ENCODE measurements around the gene ITGAL. TPM values are rescaled to one million over a fixed set of nuclear protein-coding genes. Genes with fewer than 3 reads are reported as not detected.

The ITGAL gene
- total RNA-seq, 2 donors from 2014 or later = not detected

DNA sequence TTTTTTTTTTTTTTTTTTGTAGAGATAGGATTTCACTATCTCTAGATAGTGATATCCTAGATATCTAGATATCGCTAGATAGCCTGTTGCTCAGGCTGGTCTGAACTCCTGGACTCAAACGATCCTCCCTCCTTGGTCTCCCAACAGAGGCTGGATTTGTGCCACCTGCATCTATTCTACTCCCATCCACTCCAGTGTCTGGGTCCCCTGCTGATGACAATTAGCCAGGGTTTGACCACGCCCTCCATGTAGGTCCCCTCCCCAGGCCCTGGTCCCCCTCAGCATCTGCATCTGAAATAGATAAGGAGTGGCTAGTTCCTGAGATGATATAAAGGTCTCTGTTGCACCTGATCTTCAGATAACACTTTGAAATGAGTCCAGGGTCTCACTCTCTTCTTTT, 96.7 kb downstream of the ITGAL start:
- H3K9ac ChIP-seq (ENCODE audit: extremely low read depth, low read length, poor library complexity, severe bottlenecking) = no peak overlapping the region
- H3K27me3 ChIP-seq (ENCODE audit: control insufficient read depth, insufficient read depth, low read length, poor library complexity, severe bottlenecking) = no peaks in the 10 kb centered on the region
- H3K4me3 Mint-ChIP-seq = no peak overlapping the region
- H3K27me3 Mint-ChIP-seq (ENCODE audit: insufficient read depth) = peaks cover 13% of the 10 kb centered on the region
- no peak for DNase-seq
- H3K27ac Mint-ChIP-seq = no peak overlapping the region
- TF ChIP-seq, protein P1, sequence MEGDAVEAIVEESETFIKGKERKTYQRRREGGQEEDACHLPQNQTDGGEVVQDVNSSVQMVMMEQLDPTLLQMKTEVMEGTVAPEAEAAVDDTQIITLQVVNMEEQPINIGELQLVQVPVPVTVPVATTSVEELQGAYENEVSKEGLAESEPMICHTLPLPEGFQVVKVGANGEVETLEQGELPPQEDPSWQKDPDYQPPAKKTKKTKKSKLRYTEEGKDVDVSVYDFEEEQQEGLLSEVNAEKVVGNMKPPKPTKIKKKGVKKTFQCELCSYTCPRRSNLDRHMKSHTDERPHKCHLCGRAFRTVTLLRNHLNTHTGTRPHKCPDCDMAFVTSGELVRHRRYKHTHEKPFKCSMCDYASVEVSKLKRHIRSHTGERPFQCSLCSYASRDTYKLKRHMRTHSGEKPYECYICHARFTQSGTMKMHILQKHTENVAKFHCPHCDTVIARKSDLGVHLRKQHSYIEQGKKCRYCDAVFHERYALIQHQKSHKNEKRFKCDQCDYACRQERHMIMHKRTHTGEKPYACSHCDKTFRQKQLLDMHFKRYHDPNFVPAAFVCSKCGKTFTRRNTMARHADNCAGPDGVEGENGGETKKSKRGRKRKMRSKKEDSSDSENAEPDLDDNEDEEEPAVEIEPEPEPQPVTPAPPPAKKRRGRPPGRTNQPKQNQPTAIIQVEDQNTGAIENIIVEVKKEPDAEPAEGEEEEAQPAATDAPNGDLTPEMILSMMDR (conservative IDR thresholded peaks at IDR 0.05) = no peak
- H3K4me1 ChIP-seq (ENCODE audit: control insufficient read depth, insufficient read depth, low read length) = peaks cover 6% of the 10 kb centered on the region
- H3K27ac ChIP-seq (ENCODE audit: low read depth, low read length) = no peak overlapping the region
- no peak overlapping the region for H3K4me3 ChIP-seq (ENCODE audit: low read length)
- 90% methylated on average over 3 of the region's 3 CpGs for WGBS, 2 experiments (ENCODE audit: insufficient coverage in 1 of 2, insufficient read length in 1 of 2)
- H3K4me1 Mint-ChIP-seq = peaks cover 12% of the 10 kb centered on the region
- no peaks in the 10 kb centered on the region for H3K36me3 ChIP-seq (ENCODE audit: control insufficient read depth, insufficient read depth, low read length)
- H3K9me3 Mint-ChIP-seq = no peaks in the 10 kb centered on the region
- H3K9me3 ChIP-seq (ENCODE audit: control insufficient read depth, low read length) = no peaks in the 10 kb centered on the region
- no peaks in the 10 kb centered on the region for H3K36me3 Mint-ChIP-seq (ENCODE audit: low read depth)

DNA sequence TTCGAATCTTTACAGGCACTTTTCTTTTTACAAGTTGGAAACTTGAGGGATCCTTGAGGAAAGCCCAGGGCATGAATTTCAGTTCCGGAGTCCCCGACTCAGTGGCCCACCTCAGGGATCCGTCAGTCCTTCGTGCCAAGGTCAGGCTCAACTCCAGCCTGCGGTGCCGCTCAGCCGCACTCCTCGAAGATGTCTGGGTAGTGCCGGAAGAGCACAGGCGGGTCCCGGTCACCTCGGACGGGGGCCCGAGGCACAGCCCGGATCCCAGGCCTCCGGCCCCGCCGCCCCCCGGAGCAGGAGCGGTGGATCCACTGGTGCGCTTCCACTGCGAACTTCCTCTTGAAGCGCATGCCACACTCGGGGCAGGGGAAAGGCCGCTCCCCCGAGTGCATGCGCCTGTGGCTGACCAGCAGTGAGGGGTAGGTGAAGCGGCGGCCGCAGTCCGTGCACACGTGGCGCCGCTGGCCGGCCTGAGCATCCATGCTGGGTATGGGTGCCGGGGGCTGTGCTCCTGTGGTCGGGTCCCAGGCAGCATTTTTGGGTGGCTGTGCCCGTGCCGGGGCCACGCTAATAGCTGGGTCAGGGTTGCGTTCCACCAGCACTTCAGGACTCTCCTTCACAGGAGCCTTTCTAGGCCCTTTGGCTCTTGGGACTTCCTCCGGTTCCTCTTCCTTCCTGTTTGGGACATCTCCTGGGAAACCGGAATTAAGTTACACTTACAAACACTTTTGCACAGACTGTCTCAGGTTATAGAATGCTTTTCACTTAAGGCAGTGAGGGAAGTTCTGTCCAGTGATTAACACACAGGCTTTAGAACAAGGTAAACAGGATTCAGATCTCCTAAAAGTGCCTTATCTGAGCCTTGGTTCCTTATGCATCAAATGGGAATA, 97.4 kb downstream of the ITGAL start:
- 96 to 98% methylated on average over 29 to 44 of the region's 44 CpGs for whole genome bisulfite sequencing, 2 experiments (ENCODE audit: insufficient coverage in 1 of 2, insufficient read length in 1 of 2)
- TF ChIP-seq, protein P1 (conservative IDR thresholded peaks at IDR 0.05) = no peak
- no peaks in the 10 kb centered on the region for H3K9me3 ChIP-seq (ENCODE audit: control insufficient read depth, low read length)
- no peaks in the 10 kb centered on the region for H3K36me3 ChIP-seq (ENCODE audit: control insufficient read depth, insufficient read depth, low read length)
- DNase-seq = no peak
- H3K27ac ChIP-seq (ENCODE audit: low read depth, low read length) = no peak overlapping the region
- Mint-ChIP-seq H3K27me3 (ENCODE audit: insufficient read depth) (peaks cover 13% of the 10 kb centered on the region), H3K9me3 (no peaks in the 10 kb centered on the region), H3K4me3 (no peak overlapping the region), H3K4me1 (peaks cover 12% of the 10 kb centered on the region), H3K36me3 (ENCODE audit: low read depth) (peaks cover 2% of the 10 kb centered on the region), H3K27ac (no peak overlapping the region)
- no peaks in the 10 kb centered on the region for H3K27me3 ChIP-seq (ENCODE audit: control insufficient read depth, insufficient read depth, low read length, poor library complexity, severe bottlenecking)
- peaks cover 6% of the 10 kb centered on the region for H3K4me1 ChIP-seq (ENCODE audit: control insufficient read depth, insufficient read depth, low read length)
- H3K9ac ChIP-seq (ENCODE audit: extremely low read depth, low read length, poor library complexity, severe bottlenecking) = no peak overlapping the region
- H3K4me3 ChIP-seq (ENCODE audit: low read length) = no peak overlapping the region

DNA sequence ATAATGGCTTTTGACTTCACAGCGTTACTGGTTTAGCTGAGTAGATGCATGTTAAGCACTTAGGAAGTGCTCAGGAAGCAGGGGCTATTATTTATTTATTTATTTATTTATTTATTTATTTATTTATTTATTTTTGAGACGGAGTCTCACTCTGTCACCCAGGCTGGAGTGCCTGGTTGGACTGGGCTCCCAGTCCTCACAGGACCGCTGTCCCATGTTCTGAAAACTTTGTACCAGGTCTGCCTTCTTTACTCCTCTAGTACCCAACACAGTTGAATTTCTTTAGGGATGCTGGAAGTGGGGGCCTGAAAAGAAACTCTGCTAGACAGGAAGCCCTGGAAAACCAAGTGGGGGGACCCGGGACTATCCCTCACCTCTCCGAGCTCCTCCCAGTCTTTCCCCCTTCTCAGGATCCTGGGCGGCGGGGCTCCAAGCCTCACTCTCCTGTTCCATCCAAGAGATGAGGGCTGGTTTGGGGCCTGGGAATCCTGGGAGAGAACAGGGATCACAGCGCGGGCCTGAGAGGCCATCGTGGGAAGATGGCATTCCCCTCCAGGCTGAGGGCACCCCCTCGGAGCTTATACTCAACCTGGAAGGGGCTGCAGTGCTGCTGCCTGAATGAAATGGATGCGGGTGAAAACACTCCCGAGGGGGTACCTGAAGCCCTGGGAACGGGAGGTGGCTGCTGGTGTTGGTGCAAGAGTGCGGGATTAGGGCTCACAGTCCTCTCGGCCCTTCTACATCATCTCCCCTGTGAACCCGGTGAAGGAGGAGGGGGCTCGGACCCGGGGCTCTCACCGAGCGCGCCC, 98.3 kb downstream of the ITGAL start:
- peak; percentile 76 for DNase-seq
- H3K27ac Mint-ChIP-seq = peak overlapping the region; percentile 92
- H3K9ac ChIP-seq (ENCODE audit: extremely low read depth, low read length, poor library complexity, severe bottlenecking) = peak overlapping the region; percentile 50
- TF ChIP-seq, protein P1 (conservative IDR thresholded peaks at IDR 0.05) = no peak
- H3K9me3 Mint-ChIP-seq = no peaks in the 10 kb centered on the region
- H3K27me3 Mint-ChIP-seq (ENCODE audit: insufficient read depth) = peaks cover 8% of the 10 kb centered on the region
- H3K27ac ChIP-seq (ENCODE audit: low read depth, low read length) = peak overlapping the region; percentile 72
- peaks cover 3% of the 10 kb centered on the region for H3K36me3 Mint-ChIP-seq (ENCODE audit: low read depth)
- no peaks in the 10 kb centered on the region for H3K36me3 ChIP-seq (ENCODE audit: control insufficient read depth, insufficient read depth, low read length)
- peak overlapping the region; percentile 76 for H3K4me3 Mint-ChIP-seq
- H3K4me1 ChIP-seq (ENCODE audit: control insufficient read depth, insufficient read depth, low read length) = peaks cover 6% of the 10 kb centered on the region
- H3K4me1 Mint-ChIP-seq = peaks cover 12% of the 10 kb centered on the region
- H3K9me3 ChIP-seq (ENCODE audit: control insufficient read depth, low read length) = no peaks in the 10 kb centered on the region
- H3K27me3 ChIP-seq (ENCODE audit: control insufficient read depth, insufficient read depth, low read length, poor library complexity, severe bottlenecking) = no peaks in the 10 kb centered on the region
- 1 to 24% methylated on average over 12 to 22 of the region's 22 CpGs for WGBS, 2 experiments (ENCODE audit: insufficient coverage in 1 of 2, insufficient read length in 1 of 2)
- H3K4me3 ChIP-seq (ENCODE audit: low read length) = peak overlapping the region; percentile 88
